ENCODE data around the gene CRCP. TPM values are rescaled to one million over a fixed set of nuclear protein-coding genes. Genes with fewer than 3 reads are reported as not detected.
"Not testable (repeated sequence)": the region's sequence is repeated elsewhere in the genome, so short reads cannot be mapped to it uniquely, and the experiment has no call there.

Gene CRCP
- total RNA-seq, 1 donor = 31.3 TPM

- Histone ChIP-seq H3K4me3 (ENCODE audit: low read length) (no peak overlapping the region), H3K27me3 (ENCODE audit: insufficient read depth, low read length) (no peaks in the 10 kb centered on the region)
These were observed 15.5 kb upstream of the CRCP start for GRCh38 chr7:66099232-66099550.

GRCh38 chr7:66099551-66100407 is 14.9 kb upstream of the CRCP start:
- Histone ChIP-seq H3K4me1 (ENCODE audit: insufficient read depth, low read length) (peaks cover 15% of the 10 kb centered on the region), H3K4me3 (ENCODE audit: low read length) (peak overlapping the region; percentile 26), H3K27me3 (ENCODE audit: insufficient read depth, low read length) (no peaks in the 10 kb centered on the region), H3K9me3 (ENCODE audit: low read depth, low read length) (no peaks in the 10 kb centered on the region)

More at GRCh38 chr7:66099232-66099550, 15.5 kb upstream of the CRCP start:
- Histone ChIP-seq H3K4me1 (ENCODE audit: insufficient read depth, low read length) (peaks cover 15% of the 10 kb centered on the region), H3K9me3 (ENCODE audit: low read depth, low read length) (no peaks in the 10 kb centered on the region)

GRCh38 chr7:66100408-66101050 is 14.1 kb upstream of the CRCP start:
- H3K27me3 ChIP-seq (ENCODE audit: insufficient read depth, low read length) = no peaks in the 10 kb centered on the region
- no peaks in the 10 kb centered on the region for H3K9me3 ChIP-seq (ENCODE audit: low read depth, low read length)
- peak overlapping the region; percentile 26 for H3K4me3 ChIP-seq (ENCODE audit: low read length)

DNA sequence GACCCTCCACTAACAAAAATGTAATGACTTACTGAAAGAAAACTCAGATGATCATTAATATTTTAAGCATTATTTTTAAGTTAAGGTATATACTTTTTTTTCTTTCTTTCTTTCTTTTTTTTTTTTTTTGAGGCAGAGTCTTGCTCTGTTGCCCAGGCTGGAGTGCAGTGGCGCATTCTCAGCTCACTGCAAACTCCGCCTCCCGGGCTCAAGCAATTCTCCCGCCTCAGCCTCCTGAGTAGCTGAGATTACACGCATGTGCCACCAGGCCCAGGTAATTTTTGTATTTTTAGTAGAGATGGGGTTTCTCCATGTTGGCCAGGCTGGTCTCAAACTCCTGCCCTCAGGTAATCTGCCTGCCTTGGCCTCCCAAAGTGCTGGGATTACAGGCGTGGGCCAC is 12.5 kb upstream of the CRCP start:
- H3K9me3 ChIP-seq (ENCODE audit: low read depth, low read length); H3K27me3 ChIP-seq (ENCODE audit: insufficient read depth, low read length); H3K4me3 ChIP-seq (ENCODE audit: low read length): not testable (repeated sequence)
- H3K4me1 ChIP-seq (ENCODE audit: insufficient read depth, low read length) = peaks cover 15% of the 10 kb centered on the region

More at GRCh38 chr7:66100408-66101050, 14.1 kb upstream of the CRCP start:
- peaks cover 15% of the 10 kb centered on the region for H3K4me1 ChIP-seq (ENCODE audit: insufficient read depth, low read length)

DNA sequence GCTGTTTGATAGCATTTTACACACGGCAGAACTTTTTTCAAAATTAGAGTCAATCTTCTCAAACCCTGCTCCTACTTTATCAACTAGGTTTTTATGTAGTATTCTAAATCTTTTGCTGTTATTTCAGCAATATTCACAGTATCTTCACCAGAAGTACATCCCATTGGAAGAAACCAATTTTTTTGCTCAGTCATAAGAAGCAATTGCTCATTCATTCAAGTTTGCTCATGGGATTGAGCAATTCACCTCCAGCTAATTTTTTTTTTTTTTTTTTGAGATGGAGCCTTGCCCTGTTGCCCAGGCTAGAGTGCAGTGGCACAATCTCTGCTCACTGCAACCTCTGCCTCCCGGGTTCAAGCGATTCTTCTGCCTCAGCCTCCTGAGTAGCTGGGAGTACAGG is 10.7 kb upstream of the CRCP start:
- H3K4me3 ChIP-seq (ENCODE audit: low read length); H3K27me3 ChIP-seq (ENCODE audit: insufficient read depth, low read length); H3K9me3 ChIP-seq (ENCODE audit: low read depth, low read length): not testable (repeated sequence)
- H3K4me1 ChIP-seq (ENCODE audit: insufficient read depth, low read length) = peaks cover 15% of the 10 kb centered on the region

- Histone ChIP-seq H3K4me3 (ENCODE audit: low read length) (no peak overlapping the region), H3K9me3 (ENCODE audit: low read depth, low read length) (no peaks in the 10 kb centered on the region), H3K27me3 (ENCODE audit: insufficient read depth, low read length) (no peaks in the 10 kb centered on the region), H3K4me1 (ENCODE audit: insufficient read depth, low read length) (peaks cover 6% of the 10 kb centered on the region)
These were observed 9.3 kb upstream of the CRCP start for GRCh38 chr7:66105263-66105748.

- not testable (repeated sequence) for H3K9me3 ChIP-seq (ENCODE audit: low read depth, low read length); H3K4me1 ChIP-seq (ENCODE audit: insufficient read depth, low read length); H3K27me3 ChIP-seq (ENCODE audit: insufficient read depth, low read length); H3K4me3 ChIP-seq (ENCODE audit: low read length)
These were observed 6.2 kb upstream of the CRCP start for GRCh38 chr7:66108410-66108809.

- Histone ChIP-seq H3K4me1 (ENCODE audit: insufficient read depth, low read length) (peaks cover 16% of the 10 kb centered on the region), H3K9me3 (ENCODE audit: low read depth, low read length) (no peaks in the 10 kb centered on the region), H3K4me3 (ENCODE audit: low read length) (no peak overlapping the region), H3K27me3 (ENCODE audit: insufficient read depth, low read length) (no peaks in the 10 kb centered on the region)
These were observed 3.8 kb upstream of the CRCP start for GRCh38 chr7:66110856-66111255.

GRCh38 chr7:66116680-66117420 is 2.2 kb downstream of the CRCP start:
- peaks cover 37% of the 10 kb centered on the region for H3K4me1 ChIP-seq (ENCODE audit: insufficient read depth, low read length)
- not testable (repeated sequence) for H3K27me3 ChIP-seq (ENCODE audit: insufficient read depth, low read length); H3K9me3 ChIP-seq (ENCODE audit: low read depth, low read length); H3K4me3 ChIP-seq (ENCODE audit: low read length)

GRCh38 chr7:66118603-66119002 is 4.0 kb downstream of the CRCP start:
- Histone ChIP-seq H3K9me3 (ENCODE audit: low read depth, low read length) (no peaks in the 10 kb centered on the region), H3K4me3 (ENCODE audit: low read length) (no peak overlapping the region), H3K27me3 (ENCODE audit: insufficient read depth, low read length) (no peaks in the 10 kb centered on the region), H3K4me1 (ENCODE audit: insufficient read depth, low read length) (peaks cover 37% of the 10 kb centered on the region)

GRCh38 chr7:66119245-66119850 is 4.7 kb downstream of the CRCP start:
- peaks cover 29% of the 10 kb centered on the region for H3K4me1 ChIP-seq (ENCODE audit: insufficient read depth, low read length)
- H3K4me3 ChIP-seq (ENCODE audit: low read length) = no peak overlapping the region
- no peaks in the 10 kb centered on the region for H3K27me3 ChIP-seq (ENCODE audit: insufficient read depth, low read length)
- H3K9me3 ChIP-seq (ENCODE audit: low read depth, low read length) = no peaks in the 10 kb centered on the region

DNA sequence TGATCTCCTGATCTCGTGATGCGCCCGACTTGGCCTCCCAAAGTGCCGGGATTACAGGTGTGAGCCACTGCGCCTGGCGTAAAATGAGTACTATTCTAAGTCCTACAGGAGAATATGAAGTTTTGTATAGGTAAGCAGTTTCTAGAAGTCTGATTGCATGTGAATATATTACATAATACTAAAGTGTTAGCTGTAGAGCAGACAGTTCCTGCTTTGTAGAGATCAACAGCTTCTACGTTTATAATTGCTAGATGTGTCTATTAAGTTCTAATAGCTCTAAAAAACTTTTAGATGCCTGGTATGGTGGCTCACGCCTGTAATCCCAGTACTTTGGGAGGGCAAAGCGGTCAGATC is 8.5 kb downstream of the CRCP start:
- Histone ChIP-seq H3K9me3 (ENCODE audit: low read depth, low read length) (no peaks in the 10 kb centered on the region), H3K4me1 (ENCODE audit: insufficient read depth, low read length) (peaks cover 14% of the 10 kb centered on the region), H3K4me3 (ENCODE audit: low read length) (no peak overlapping the region), H3K27me3 (ENCODE audit: insufficient read depth, low read length) (no peaks in the 10 kb centered on the region)

- H3K27me3 ChIP-seq (ENCODE audit: insufficient read depth, low read length); H3K4me3 ChIP-seq (ENCODE audit: low read length): not testable (repeated sequence)
These were observed 9.9 kb downstream of the CRCP start for GRCh38 chr7:66124569-66124861.

DNA sequence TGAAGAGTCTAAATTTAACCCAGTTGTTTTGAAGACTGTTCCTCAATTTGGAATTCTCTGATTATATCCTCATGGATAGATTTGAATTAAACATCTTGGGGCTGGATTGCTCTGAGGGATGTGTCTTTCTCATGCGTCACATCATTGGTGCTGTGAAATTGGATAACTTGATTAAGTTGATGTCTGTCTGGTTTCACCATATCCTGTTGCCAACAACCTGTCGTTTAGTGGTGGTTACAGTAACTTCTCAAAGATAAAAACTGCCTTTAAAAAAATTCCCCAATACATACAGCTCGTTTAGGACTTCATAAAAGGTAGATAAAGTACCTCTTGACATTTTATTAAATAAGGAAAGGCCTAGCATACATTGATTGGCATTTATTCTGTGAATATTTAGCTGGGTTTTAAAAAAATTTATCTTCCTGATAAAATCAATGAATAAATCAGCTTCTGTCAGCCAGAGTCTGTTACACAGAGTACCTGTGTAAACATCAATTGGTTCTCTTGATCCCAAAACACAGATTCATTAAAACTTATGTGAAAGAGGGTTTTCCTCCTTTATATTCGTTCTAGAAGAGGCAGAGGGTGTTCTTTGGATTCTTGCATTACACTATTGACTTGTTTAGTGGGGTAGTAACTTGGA is 10.5 kb downstream of the CRCP start:
- Histone ChIP-seq H3K4me1 (ENCODE audit: insufficient read depth, low read length) (peaks cover 14% of the 10 kb centered on the region), H3K27me3 (ENCODE audit: insufficient read depth, low read length) (no peaks in the 10 kb centered on the region), H3K9me3 (ENCODE audit: low read depth, low read length) (no peaks in the 10 kb centered on the region), H3K4me3 (ENCODE audit: low read length) (no peak overlapping the region)

More at GRCh38 chr7:66124569-66124861, 9.9 kb downstream of the CRCP start:
- H3K4me1 ChIP-seq (ENCODE audit: insufficient read depth, low read length) = peaks cover 14% of the 10 kb centered on the region
- not testable (repeated sequence) for H3K9me3 ChIP-seq (ENCODE audit: low read depth, low read length)
